ENCODE results near the gene COX10.

GRCh38 chr17:14149751-14150150 lies 80.4 kb downstream of the COX10 start:
- TF ChIP-seq, protein P1, sequence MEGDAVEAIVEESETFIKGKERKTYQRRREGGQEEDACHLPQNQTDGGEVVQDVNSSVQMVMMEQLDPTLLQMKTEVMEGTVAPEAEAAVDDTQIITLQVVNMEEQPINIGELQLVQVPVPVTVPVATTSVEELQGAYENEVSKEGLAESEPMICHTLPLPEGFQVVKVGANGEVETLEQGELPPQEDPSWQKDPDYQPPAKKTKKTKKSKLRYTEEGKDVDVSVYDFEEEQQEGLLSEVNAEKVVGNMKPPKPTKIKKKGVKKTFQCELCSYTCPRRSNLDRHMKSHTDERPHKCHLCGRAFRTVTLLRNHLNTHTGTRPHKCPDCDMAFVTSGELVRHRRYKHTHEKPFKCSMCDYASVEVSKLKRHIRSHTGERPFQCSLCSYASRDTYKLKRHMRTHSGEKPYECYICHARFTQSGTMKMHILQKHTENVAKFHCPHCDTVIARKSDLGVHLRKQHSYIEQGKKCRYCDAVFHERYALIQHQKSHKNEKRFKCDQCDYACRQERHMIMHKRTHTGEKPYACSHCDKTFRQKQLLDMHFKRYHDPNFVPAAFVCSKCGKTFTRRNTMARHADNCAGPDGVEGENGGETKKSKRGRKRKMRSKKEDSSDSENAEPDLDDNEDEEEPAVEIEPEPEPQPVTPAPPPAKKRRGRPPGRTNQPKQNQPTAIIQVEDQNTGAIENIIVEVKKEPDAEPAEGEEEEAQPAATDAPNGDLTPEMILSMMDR (conservative IDR thresholded peaks at IDR 0.05 in 1 of 2, IDR thresholded peaks at IDR 0.05 in 1 of 2; ENCODE audit: extremely low read depth in 1 of 2, insufficient read depth in 1 of 2, low read depth in 1 of 2, low read length in 2 of 2), result no peak
- no peak for TF ChIP-seq EZH2 (IDR thresholded peaks at IDR 0.05; ENCODE audit: borderline replicate concordance, low read length)
